Measurements from ENCODE around the gene SPTBN5.

Gene SPTBN5

DNA sequence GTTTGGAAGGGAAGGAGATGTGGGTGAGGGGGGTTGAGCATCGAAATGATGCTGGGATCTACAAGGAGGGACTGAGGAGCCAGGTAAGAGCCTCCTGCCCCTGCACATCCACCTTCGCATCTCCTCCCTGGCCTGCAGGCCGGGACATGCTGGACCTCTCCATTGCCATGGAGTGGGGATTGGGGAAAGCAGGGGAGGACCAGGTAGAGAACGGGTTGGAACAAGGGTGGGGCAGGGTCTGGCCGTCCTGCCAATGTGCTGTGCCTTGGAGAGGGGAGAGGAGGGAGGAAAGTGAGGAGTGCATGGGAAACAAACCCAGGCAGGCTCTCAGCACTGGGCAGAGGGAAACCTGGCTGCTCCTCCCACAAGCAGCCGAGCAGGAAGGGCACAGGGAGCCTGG is 44.6 kb downstream of the SPTBN5 start:
- DNase-seq (ENCODE audit: low read depth in 1 of 2, low spot score in 1 of 2), result no peak

DNA sequence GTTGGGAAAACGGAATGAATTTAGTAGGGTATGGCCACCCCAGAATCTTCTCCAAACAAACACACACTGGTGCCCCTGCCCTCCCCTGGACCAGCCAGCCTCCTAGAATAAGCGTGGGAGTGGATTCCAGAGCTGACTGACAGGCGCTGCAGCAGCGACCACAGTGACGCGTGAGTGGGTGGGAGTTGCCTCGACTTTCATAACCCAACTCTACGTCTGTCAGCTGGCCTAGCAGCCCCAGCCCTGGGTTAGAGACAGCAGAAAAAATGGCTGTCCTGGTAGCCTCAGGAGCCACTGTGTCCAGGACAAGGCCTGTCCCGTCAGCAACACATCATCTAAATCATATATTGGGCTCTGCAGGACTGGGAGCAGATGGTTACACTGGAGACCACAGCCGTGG is 45.2 kb downstream of the SPTBN5 start:
- no peak for DNase-seq (ENCODE audit: low read depth in 1 of 2, low spot score in 1 of 2)

DNA sequence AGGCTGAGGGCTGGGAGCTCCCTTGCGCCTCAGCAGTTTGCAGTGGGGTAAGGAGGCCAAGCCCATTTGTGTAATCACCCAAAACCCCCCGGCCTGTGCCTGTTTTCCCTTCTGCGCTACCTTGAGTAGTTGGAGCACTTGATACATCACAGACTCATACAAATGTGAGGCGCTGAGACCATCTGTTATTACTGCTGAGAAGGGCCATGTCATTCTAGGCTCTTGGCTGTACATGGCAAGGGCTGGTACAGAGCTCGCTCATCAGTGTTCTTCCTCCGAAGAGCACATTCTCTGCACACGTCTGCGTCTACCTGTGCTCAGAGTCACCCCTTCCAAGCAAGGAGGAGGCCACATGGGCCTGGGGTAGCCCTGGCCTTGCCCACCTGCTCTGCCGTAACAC is 45.9 kb downstream of the SPTBN5 start:
- no peak for DNase-seq (ENCODE audit: low read depth in 1 of 2, low spot score in 1 of 2)

DNA sequence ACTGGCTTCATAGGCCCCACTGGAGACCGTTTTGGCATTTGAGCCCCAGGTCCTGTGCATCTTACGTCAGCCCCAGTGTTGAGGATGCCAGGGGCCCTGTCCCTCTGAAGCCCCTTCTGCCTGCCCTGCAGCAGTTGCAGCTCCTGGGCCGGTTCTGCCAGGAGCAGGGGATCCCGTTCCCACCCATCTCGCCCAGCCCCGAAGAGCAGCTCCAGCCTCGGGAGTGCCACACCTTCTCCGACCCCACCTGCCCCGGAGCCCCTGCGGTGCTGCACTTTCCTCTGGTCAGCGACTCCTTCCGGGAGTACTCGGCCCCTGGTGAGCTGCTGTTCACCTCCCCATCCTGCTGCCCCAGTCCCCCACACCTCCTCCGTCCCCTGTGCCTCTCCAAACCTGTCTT is 46.6 kb downstream of the SPTBN5 start:
- DNase-seq (ENCODE audit: low read depth in 1 of 2, low spot score in 1 of 2), result no peak

DNA sequence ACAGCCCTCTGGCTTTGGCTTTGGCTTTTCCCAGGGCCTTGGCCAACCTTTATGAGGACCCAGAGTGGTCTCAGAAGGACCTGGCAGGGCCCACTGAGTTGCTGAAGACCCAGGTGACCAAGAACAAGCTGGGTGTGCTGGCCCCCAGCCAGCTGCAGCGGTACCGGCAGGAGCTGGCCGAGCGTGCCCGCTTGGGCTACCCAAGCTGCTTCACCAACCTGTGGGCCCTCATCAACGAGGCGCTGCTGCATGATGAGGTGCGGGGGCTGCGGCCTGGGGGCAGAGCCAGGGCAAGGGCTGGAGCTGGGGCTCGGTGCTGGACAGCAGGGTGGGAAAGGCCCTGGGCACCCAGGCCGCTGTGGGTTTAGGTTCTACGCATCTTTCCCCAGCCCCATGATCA is 49.0 kb downstream of the SPTBN5 start:
- DNase-seq (ENCODE audit: low read depth in 1 of 2, low spot score in 1 of 2), result no peak

DNA sequence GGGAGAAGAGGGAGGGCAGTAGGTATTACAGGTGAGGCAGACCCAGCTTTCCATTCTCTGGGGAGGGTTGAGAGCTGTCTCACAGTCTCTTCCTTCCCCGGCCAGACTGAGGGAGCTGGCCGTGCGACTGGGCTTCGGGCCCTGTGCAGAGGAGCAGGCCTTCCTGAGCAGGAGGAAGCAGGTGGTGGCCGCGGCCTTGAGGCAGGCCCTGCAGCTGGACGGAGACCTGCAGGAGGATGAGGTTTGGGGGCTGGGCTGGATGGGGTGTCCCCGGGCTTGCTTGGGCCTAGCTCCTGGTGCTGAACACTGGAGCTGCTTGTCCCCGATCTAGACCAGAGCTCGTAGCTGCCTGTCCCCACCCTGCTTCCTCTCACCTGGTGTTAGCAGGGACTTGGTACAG is 50.3 kb downstream of the SPTBN5 start:
- DNase-seq (ENCODE audit: low read depth in 1 of 2, low spot score in 1 of 2), result no peak

DNA sequence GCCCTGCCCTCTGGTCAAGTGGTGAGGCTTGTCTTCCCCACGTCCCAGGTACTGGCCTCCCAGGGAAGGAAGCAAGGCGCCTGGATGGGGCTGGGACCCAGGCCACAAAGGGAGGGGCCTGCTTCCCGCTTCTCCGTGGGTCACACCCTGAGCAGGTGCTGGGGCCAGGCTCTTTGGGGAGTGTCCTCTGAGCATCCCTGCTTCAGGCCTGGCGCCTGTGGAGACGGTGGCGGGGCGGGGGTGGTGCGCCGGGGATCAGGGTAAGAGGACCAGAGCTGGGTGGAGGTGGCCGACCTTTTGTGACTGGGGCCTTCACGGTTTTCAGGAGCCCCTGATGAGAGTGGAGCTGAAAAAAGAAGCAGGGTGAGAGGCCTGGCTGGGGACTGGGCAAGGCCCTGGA is 51.6 kb downstream of the SPTBN5 start:
- DNase-seq (ENCODE audit: low read depth in 1 of 2, low spot score in 1 of 2), result no peak

DNA sequence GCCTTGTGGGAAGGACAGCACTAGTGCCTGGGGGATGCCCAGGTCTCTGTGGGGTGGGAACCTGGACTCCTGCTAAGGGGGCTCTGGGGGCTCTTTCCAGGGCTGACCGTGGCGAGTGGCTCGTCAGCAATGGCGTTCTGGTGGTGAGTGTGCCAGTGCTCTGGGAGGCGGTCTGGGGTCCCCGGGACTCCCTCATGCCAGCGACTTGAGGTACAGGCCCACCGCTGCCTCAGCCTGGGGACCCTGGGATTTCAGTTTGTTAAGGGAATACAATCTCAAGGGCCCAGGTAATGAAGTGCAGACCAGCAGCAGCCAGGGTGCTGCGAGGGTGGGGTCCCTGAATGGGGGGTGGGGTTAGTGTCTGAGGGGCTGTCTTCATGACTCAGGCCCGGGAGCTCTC is 52.7 kb downstream of the SPTBN5 start:
- DNase-seq (ENCODE audit: low read depth in 1 of 2, low spot score in 1 of 2), result no peak

DNA sequence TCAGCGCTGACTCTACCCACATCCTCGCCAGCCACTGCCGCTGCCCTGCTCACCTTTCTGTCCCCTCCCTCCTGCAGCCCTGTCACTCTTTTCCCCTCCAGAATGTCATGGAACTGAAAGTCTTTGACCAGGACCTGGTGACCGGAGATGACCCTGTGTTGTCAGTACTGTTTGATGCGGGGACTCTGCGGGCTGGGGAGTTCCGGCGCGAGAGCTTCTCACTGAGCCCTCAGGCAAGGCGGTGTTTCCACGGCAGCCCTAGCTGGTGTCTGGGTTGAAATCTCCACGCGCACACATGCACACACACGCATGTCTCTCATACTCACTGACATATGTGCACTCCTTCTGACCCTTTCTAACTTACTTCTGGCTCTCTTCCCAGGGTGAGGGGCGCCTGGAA is 53.2 kb downstream of the SPTBN5 start:
- no peak for DNase-seq (ENCODE audit: low read depth in 1 of 2, low spot score in 1 of 2)

DNA sequence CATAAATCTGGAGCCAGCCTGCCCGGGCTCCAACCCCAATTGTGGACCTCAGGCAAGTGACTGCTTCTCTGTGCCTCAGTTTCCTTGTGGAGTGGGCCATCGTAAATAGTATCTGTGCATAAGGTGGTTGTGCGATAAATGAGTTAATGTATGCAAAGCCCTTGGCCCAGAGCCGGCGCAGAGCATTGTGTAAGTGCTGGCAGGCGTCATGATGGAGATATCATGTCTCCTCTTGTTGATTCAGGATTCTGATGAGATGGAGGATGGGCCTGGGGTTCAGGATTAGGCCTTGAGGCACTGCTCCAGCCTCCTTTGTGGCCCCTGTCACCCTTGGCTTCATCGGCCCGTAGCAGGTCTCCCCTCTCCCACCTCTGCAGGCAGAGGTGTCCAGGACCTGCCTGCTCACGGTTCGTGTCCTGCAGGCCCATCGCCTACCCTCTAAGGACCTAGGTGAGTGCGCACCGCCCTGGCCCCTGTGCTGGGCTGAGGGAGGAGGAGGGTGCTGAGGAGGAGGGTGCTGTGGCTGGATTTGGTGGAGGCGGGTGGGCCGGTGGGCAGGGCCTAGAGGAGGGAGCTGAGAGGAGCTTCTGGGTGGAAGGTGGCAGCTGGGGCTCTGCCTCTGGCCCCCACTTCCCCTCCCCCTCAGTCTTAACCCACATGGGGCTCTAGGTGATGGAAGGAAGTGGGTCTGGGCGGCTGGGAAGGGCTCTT is 53.9 kb downstream of the SPTBN5 start:
- DNase-seq (ENCODE audit: low read depth in 1 of 2, low spot score in 1 of 2), result no peak

DNA sequence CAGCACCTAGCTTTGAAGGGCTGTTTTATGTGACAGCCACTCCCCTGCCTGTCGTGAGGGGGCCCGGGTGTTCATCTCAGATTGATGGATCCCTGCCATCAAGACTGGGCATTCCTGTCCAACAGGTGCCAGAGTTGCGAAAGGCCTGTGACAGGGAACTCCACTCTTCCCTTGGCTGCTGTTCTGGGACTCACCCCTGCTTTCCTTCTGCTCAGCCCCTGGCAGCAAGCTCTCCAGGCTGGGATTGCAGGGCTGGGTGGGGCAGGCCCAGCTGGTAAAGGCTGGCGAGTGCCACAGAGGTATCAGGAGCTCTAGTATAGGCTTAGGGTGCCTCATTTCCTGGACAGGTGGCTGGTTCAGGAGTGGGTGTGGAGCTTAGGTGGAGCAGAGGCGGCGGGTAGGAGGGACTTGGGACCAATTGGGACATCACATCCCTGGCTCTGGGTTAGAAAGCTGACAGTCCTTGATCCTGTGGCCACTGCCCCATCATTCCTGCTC is 55.4 kb downstream of the SPTBN5 start, which contains the start of gene PLA2G4B:
PLA2G4B (plus strand) TSS at position 448 of the 498 bp plus-strand sequence. CDS start 67 bp downstream, outside the sequence.
- no peak for DNase-seq (ENCODE audit: low read depth in 1 of 2, low spot score in 1 of 2)

DNA sequence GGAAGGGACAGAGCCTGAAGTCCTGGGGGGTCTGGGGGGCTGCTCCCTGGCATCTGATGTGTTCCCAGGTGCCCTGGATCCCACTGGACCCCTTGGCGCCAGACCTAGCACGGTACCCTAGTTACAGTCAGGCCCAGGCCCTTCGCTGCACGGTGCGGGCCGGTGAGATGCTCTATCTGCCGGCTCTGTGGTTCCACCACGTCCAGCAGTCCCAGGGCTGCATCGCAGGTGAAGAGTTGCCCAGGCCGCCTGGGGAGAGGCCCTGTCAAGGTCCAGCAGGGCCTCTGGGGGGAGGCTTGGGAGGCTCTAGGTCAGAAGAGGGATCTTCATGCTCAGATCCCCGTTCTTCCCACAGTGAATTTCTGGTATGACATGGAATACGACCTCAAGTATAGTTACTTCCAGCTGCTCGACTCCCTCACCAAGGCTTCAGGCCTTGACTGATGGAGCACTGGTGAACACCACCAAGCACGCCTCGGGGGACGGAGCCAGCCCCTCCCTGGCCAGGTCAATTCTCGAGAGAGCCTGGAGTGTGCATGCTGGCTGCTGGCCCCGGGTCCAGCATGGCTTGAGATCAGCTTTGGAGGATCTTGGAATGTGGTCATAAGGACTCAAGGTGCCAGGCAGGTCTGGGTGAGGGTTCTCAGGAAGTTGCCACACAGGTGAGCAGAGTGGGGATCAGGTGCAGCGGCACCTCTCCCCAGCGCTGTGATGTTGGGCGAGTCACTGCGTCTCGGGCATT is 57.0 kb downstream of the SPTBN5 start:
- DNase-seq (ENCODE audit: low read depth in 1 of 2, low spot score in 1 of 2), result no peak

DNA sequence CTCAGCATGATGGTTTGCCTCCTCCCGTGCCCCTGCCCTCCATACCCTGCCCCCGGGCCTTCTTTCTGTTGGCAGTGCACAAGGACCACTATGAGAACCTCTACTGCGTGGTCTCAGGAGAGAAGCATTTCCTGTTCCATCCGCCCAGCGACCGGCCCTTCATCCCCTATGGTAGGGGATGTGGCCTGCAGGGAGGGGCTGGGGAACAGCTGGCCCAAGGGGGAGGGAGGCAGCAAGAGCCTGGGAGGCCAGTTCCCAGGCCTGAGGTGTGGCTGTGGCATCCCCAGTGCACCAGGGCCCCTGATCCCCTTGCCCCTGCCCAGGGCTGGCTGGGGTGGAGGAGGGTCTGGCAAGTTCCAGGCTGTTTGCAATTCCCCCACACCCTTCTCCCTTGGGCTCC is 57.8 kb downstream of the SPTBN5 start:
- no peak for DNase-seq (ENCODE audit: low read depth in 1 of 2, low spot score in 1 of 2)

DNA sequence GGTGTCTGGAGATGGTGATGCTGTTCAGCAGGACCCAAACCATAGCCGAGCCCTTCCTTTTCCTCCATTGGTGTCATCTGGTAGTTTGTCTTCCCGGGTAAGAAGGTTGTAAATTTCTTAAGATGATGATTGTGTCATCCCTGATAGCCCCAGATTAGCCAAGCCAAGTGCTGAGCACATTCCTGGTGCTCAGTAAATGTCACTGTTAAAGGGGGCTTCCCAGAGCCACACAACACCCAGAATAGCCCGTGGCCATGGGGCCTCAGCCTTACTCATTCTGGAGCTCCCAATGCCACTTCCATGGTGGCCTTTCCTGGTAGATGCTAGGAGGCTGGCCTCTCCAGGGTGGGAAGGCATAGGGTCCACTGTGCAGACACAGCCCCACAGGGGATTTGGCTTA is 59.8 kb downstream of the SPTBN5 start:
- DNase-seq (ENCODE audit: low read depth in 1 of 2, low spot score in 1 of 2), result no peak

DNA sequence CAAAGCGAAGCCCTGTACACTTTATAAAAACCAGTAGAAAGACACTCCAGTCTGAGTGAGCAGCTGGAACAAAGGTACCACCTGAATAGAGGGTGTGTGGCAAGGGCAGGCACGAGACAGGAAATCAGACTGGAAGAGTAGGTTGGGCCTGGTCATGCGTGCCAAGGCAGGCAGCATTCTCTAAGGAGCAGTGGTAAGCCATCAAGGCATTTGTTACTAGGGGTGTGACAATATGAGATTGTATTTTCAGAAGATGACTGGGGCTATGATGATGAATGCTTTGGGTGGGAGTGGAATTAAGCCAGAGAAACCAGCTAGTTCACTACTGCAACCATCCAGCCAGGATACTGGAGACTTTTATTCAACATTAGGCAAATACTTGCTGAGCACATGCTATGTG is 61.0 kb downstream of the SPTBN5 start:
- no peak for DNase-seq (ENCODE audit: low read depth in 1 of 2, low spot score in 1 of 2)

DNA sequence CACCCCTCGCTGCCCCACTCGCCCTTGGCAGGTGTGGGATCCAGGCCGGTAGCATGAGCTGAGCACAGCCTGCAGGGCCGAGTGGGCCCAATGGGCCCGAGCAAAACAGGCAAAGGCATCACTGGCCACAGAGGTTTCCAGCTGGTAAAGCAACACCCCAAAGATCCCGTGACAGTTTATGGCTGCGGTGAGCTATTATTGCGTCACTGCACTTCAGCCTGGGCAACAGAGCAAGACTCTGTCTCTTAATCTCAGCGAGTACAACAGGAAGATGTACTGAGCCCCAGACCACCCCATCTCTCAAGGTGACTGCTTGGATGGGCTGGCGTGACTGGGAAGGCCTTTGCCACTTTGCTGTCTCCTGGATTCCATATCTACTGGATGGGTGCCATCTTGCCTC is 61.6 kb downstream of the SPTBN5 start:
- DNase-seq (ENCODE audit: low read depth in 1 of 2, low spot score in 1 of 2), result no peak

DNA sequence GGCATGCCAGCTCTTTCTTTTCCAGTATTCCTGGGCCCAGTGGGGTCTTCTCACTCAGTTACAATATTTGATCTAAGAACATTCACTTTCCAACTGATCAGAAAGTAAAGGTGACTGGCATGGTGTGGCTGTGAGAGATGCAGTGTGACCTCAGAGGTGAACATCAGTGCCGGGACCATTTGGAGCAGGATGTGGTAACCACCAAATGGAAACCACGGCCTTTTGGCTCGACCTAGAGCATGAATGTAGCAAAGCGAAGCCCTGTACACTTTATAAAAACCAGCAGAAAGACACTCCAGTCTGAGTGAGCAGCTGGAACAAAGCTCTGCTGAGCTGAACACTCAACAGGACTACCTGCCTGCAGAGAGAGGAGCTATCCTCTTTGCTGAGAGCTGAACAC is 62.6 kb downstream of the SPTBN5 start:
- DNase-seq (ENCODE audit: low read depth in 1 of 2, low spot score in 1 of 2), result peak in 1 of 2 donors; percentile 16

DNA sequence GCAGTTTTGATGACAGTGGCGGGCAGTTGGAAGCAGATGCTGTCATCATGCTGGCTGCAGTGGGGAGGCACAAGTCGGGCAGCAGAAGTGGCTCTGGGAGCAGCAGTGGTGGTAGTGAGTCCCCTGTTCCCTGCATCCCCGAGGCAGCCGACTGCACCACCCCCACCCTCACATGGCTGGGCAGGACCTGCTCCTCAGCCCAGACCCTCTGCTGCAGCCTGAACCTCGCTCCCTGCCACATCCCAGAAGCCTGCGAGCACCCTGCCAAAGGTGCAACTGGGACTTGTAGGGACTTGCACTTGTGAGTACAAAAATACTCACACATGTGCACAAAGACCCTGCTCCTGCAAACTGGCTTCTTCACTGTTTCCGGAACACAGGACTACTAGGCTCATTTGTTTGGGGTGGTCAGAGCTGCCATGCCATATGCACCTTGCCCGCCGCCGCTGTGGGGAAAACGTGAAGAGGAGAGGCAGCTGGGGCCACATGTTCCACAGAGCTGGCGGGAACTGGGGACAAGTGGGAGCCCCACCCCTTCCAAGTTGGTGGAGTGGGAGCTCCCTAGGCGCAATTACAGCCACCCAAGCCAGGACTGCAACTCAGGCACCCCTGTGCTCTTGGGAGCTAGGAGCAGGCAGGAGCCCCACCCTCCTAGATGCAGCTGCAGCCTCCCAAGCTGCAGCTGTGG is 63.8 kb downstream of the SPTBN5 start:
- DNase-seq (ENCODE audit: low read depth in 1 of 2, low spot score in 1 of 2), result no peak

DNA sequence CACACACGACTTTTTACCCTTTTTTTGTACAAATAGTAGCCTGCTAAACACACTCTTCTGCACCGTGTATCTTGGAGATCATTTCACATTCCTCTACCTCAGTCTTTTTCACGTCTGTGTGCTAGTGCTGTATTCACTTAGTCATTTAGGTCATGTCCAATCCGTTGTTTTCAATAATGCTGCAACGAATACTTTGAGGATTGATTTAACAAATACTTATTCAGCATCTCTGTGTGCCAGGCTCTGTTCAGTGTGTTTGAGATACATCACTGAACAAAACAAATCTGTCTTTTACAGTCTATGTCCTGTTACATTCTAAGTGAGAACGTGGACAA is 65.1 kb downstream of the SPTBN5 start:
- DNase-seq (ENCODE audit: low read depth in 1 of 2, low spot score in 1 of 2), result no peak

DNA sequence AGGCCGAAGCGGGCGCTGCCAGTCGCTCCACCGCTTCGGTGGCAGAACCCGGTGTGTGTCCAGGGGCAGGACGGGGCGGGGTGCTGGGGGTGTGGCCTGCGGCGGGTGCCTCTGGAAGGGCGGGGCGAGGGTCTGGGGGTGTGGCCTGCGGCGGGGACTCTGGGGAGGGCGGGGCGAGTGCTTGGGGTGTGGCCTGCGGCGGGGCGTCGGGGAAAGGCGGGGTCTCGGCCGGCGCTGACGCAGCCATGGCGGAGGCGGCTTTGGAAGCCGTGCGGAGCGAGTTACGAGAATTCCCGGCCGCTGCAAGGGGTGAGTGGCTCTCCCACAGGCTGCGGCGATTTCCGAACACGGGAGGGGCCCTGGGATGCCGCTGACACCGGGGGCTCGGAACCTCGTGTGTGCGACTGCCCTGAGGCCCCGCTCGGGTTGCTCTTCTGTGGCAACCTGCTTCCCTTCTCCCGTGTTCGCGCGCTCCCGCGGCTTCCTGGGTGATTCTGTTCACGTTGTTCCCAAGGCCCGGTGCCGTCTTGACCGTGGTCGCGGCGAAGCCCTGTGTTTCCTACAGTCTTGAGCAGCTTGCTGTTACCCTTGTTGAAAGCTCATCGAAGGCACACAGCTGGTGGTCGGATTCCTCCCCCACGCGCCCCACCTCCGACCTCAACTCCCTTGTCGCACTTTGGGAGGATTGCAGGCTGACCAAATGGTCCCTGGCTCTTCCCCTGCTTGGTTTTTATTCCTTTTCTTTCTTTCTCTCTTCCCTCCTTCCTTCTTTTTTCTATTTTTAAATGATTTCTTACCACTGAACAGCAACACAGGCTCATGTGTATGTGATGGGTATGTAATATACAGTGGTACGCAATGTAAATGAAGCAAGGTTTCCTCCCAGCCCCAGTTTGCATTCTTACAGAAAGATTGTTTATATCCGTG is 65.7 kb downstream of the SPTBN5 start, which contains the start of gene JMJD7:
JMJD7 (plus strand) TSS at position 213 of the 927 bp plus-strand sequence; CDS start at position 246, 33 bp downstream.
- peak; percentile 88 to 98 for DNase-seq (ENCODE audit: low read depth in 1 of 2, low spot score in 1 of 2)

Data from stimulated activated CD4-positive, alpha-beta T cell treated with anti-CD3 and anti-CD28 coated beads, Interleukin-15, amount 100 ng/mL, for 1 hour (primary cell).